Skeletal muscle satellite cell (primary cell): ENCODE measurements around the gene WNT2B.

Experiments used
- H3K27me3 ChIP-seq: 2 replicates; pipeline ENCODE4 v1.7.0; 2013; ENCODE audit warnings: low read length; ENCODE audit not compliant: control insufficient read depth, insufficient read depth
- H3K36me3 ChIP-seq: 2 replicates; pipeline ENCODE4 v1.7.0; 2013; ENCODE audit warnings: mild to moderate bottlenecking, control low read depth, low read length; ENCODE audit not compliant: insufficient read depth
- H3K4me1 ChIP-seq: 2 replicates; pipeline ENCODE4 v1.7.0; 2013; ENCODE audit warnings: low read length; ENCODE audit not compliant: control insufficient read depth, insufficient read depth
- H3K4me2 ChIP-seq: 2 replicates; pipeline ENCODE4 v1.7.0; 2013; ENCODE audit warnings: mild to moderate bottlenecking, low read length
- H3K4me3 ChIP-seq: 2 replicates; pipeline ENCODE4 v1.7.0; 2013; ENCODE audit warnings: low read length
- H3K9ac ChIP-seq: 2 replicates; pipeline ENCODE4 v1.7.0; 2013; ENCODE audit warnings: mild to moderate bottlenecking, low read depth, low read length, moderate library complexity
- H3K9me3 ChIP-seq: replicated peaks from 2 replicates; pipeline ENCODE4 v1.7.0; 2013; ENCODE audit warnings: mild to moderate bottlenecking, control low read depth, low read length

The WNT2B gene

DNA sequence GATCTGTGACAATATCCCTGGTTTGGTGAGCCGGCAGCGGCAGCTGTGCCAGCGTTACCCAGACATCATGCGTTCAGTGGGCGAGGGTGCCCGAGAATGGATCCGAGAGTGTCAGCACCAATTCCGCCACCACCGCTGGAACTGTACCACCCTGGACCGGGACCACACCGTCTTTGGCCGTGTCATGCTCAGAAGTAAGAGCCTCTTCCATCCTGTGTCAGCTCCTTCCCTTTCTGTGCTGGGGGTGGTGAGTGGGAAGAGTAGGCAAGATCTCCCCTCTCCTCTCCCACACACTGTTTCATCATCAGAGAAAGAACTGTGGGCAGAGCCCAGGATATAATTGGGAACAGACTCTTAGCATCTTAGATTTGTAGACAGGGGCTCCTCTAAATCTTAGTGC, 6.1 kb downstream of the WNT2B start:
- Histone ChIP-seq H3K9ac (no peak overlapping the region), H3K27me3 (peaks cover 6% of the 10 kb centered on the region), H3K9me3 (no peaks in the 10 kb centered on the region), H3K4me3 (no peak overlapping the region), H3K4me2 (no peak overlapping the region), H3K4me1 (peaks cover 17% of the 10 kb centered on the region), H3K36me3 (no peaks in the 10 kb centered on the region)

DNA sequence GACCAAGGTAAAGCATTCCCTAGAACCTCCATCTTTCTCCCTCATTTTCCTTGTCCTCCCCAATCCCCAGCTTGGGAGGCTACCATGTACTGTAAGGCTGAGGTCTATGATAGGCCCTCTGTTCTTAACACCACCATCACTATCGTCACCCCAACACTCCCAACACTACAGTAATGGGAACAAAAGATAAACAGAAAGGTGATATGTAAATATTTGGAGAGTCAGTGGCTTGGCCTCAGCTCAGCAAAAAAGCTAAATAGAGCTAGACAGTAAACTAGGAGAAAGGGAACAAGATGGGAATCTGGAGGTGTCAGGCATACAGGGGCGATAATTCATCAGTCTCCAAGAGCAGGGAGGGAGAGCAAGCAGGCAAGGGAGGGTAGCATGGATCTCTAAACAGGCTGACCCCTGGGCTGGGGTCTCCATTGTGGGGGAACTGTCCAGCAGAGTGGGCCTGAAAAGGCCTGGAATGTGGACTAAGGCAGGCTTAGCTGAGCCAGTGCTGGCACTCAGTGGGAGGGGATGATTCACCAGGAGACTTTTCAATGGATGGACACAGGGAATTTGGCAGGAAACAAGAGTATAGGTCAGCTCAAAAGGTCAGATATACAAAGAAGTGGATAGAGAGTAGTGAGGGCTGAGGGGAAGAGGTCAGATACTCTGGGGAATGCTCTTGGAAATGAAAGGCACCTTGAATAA, 6.7 kb downstream of the WNT2B start:
- Histone ChIP-seq H3K4me2 (no peak overlapping the region), H3K4me1 (peaks cover 23% of the 10 kb centered on the region), H3K36me3 (peaks cover under 1% of the 10 kb centered on the region), H3K9ac (no peak overlapping the region), H3K9me3 (no peaks in the 10 kb centered on the region), H3K27me3 (peaks cover 2% of the 10 kb centered on the region), H3K4me3 (no peak overlapping the region)

DNA sequence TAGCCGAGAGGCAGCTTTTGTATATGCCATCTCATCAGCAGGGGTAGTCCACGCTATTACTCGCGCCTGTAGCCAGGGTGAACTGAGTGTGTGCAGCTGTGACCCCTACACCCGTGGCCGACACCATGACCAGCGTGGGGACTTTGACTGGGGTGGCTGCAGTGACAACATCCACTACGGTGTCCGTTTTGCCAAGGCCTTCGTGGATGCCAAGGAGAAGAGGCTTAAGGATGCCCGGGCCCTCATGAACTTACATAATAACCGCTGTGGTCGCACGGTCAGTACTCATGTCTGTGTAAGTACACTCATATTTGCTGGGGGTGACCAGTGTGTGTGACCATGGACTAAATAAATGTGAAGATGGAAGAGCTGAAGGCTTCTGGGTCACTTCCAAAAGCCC, 7.4 kb downstream of the WNT2B start:
- Histone ChIP-seq H3K27me3 (peaks cover 6% of the 10 kb centered on the region), H3K4me1 (peaks cover 23% of the 10 kb centered on the region), H3K4me3 (no peak overlapping the region), H3K9ac (no peak overlapping the region), H3K9me3 (no peaks in the 10 kb centered on the region), H3K36me3 (peaks cover 3% of the 10 kb centered on the region), H3K4me2 (no peak overlapping the region)

DNA sequence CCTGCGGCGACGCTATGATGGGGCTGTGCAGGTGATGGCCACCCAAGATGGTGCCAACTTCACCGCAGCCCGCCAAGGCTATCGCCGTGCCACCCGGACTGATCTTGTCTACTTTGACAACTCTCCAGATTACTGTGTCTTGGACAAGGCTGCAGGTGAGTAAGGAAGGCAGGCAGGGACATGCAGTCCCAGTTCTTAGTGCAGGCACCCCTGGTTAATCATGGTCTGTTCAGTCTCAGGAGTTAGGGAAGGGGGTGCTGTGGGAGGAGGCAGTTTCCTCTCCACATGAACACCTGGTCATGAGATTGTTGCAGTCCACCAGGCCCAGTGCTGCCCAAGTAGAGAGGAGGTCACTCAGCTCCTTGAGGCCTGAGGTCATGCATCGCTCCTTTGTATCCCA, 8.5 kb downstream of the WNT2B start:
- H3K27me3 ChIP-seq, result peaks cover 6% of the 10 kb centered on the region
- no peak overlapping the region for H3K4me3 ChIP-seq
- peaks cover 34% of the 10 kb centered on the region for H3K4me1 ChIP-seq
- H3K36me3 ChIP-seq, result peaks cover 3% of the 10 kb centered on the region
- H3K4me2 ChIP-seq, result no peak overlapping the region
- H3K9ac ChIP-seq, result no peak overlapping the region
- H3K9me3 ChIP-seq, result no peaks in the 10 kb centered on the region

DNA sequence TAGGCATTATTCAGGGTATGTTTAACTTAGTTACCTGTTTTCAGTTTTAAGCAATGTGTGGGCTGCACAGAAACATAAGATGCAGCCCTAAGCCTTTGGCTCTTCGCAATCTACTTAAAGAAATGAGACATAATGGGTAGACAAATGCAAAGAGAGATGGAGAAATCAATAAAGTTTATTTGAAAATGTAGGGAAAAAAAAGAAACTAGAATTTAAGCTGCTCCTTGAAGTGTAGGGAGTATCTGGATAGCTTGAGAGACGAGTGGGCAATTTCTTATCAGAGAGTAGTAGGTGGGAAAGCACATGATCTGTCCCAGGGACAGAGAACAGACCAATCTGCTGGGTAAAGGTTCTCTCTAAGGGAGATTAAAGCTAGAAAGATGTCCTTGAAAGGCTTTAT, 8.9 kb downstream of the WNT2B start:
- Histone ChIP-seq H3K4me2 (no peak overlapping the region), H3K27me3 (peaks cover 6% of the 10 kb centered on the region), H3K4me3 (no peak overlapping the region), H3K4me1 (peaks cover 37% of the 10 kb centered on the region), H3K9ac (no peak overlapping the region), H3K9me3 (no peaks in the 10 kb centered on the region), H3K36me3 (peaks cover 3% of the 10 kb centered on the region)

DNA sequence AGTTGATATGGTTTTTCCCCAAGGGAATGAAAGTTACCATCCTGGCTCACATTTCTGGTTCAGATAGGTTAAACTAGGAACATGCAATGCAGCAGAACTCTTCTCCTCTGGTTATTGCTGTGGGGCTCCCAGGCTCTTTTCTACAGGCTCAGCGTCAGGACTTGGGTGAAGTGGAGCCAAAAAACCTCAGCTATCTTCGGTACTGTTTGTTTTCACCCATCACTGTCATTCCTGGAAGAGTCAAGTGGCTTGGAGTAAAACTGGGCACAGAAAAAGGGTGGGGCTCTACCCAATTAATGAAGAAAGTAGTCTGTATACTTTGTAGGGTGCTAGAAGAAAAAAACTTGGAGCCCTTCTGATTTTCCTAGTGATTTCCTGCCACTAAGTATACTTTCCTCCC, 9.4 kb downstream of the WNT2B start:
- Histone ChIP-seq H3K9me3 (no peaks in the 10 kb centered on the region), H3K27me3 (peaks cover 6% of the 10 kb centered on the region), H3K36me3 (peaks cover 3% of the 10 kb centered on the region), H3K4me3 (no peak overlapping the region), H3K9ac (no peak overlapping the region), H3K4me1 (peaks cover 37% of the 10 kb centered on the region), H3K4me2 (no peak overlapping the region)

DNA sequence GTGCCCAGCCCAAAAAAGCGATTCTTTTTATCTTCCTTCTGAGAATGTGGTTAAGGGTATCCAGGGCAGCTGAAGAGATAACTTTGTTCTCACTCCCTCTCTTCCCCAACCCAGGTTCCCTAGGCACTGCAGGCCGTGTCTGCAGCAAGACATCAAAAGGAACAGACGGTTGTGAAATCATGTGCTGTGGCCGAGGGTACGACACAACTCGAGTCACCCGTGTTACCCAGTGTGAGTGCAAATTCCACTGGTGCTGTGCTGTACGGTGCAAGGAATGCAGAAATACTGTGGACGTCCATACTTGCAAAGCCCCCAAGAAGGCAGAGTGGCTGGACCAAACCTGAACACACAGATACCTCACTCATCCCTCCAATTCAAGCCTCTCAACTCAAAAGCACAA, 11.4 kb downstream of the WNT2B start:
- Histone ChIP-seq H3K4me2 (no peak overlapping the region), H3K9ac (no peak overlapping the region), H3K27me3 (peaks cover 6% of the 10 kb centered on the region), H3K9me3 (no peaks in the 10 kb centered on the region), H3K4me1 (peaks cover 55% of the 10 kb centered on the region), H3K36me3 (peaks cover 7% of the 10 kb centered on the region), H3K4me3 (no peak overlapping the region)

DNA sequence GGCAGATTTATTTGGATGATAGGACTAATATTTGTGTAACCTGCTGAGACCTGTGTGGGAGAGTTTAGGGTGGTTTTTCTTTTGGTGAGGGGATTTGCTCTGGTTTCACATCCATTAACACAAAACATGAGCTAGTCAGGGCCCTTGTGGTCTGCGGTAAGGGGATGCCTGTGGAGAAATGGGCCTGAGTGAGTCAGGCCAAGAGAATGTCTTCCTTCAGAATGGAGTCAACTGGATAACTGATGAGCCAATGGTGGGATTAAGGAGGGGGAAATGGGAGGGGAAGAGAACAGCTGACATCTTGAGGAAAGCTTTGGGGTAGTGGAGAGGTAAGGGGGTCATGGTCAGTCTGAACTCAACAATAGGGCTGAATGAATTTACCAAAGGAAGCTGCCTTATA, 13.9 kb downstream of the WNT2B start:
- peaks cover 53% of the 10 kb centered on the region for H3K4me1 ChIP-seq

DNA sequence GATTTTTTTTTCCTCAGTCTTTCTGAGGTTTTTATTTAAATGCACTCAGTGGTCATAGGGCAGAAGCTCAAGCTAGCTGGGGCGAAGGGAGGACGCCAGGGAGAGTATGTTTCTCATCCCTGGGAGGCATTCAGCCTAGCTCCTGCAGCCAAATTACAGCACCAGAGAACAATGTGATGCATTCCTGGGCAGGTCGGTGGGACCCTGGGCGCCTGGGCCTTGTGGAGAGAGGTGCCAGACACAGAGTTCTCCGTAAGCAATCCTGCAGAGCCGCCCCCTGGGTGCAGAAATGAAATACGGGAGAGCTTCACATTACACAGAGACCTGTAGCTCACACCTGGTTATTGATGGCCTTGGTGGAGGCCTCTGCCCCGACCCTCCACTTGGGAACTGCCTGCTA, 15.5 kb downstream of the WNT2B start:
- Histone ChIP-seq H3K36me3 (peaks cover 14% of the 10 kb centered on the region), H3K27me3 (peaks cover 6% of the 10 kb centered on the region), H3K9ac (no peak overlapping the region), H3K4me3 (no peak overlapping the region), H3K9me3 (no peaks in the 10 kb centered on the region), H3K4me2 (no peak overlapping the region), H3K4me1 (peaks cover 70% of the 10 kb centered on the region)

More for the DNA sequence above, 13.9 kb downstream of the WNT2B start:
- H3K9me3 ChIP-seq, result no peaks in the 10 kb centered on the region
- H3K36me3 ChIP-seq, result peaks cover 14% of the 10 kb centered on the region
- H3K27me3 ChIP-seq, result peaks cover 6% of the 10 kb centered on the region
- peak overlapping the region; percentile 28 for H3K9ac ChIP-seq
- H3K4me3 ChIP-seq, result no peak overlapping the region
- H3K4me2 ChIP-seq, result peak overlapping the region; percentile 44

DNA sequence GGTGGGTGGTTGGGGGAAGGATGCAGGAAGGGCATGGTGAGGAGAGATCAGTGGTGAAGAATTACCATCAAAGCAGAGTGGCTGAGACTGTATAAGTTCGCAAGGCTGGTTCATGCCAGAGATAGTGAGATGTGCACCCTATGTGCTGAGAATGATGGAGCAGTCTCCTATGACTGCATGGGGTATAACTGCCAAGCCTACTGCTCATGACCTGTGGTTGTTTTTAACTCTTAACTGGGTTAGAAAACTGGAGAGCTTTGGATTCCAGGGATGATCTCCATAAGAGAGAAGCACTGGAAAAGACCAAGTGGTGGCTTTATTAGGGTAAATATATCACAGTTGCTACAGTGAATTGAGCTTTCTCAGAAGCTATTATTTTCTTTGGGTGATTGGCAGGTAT, 16.2 kb downstream of the WNT2B start:
- Histone ChIP-seq H3K4me2 (no peak overlapping the region), H3K9ac (no peak overlapping the region), H3K4me1 (peaks cover 74% of the 10 kb centered on the region), H3K9me3 (no peaks in the 10 kb centered on the region), H3K4me3 (no peak overlapping the region), H3K27me3 (peaks cover 6% of the 10 kb centered on the region), H3K36me3 (peaks cover 14% of the 10 kb centered on the region)

DNA sequence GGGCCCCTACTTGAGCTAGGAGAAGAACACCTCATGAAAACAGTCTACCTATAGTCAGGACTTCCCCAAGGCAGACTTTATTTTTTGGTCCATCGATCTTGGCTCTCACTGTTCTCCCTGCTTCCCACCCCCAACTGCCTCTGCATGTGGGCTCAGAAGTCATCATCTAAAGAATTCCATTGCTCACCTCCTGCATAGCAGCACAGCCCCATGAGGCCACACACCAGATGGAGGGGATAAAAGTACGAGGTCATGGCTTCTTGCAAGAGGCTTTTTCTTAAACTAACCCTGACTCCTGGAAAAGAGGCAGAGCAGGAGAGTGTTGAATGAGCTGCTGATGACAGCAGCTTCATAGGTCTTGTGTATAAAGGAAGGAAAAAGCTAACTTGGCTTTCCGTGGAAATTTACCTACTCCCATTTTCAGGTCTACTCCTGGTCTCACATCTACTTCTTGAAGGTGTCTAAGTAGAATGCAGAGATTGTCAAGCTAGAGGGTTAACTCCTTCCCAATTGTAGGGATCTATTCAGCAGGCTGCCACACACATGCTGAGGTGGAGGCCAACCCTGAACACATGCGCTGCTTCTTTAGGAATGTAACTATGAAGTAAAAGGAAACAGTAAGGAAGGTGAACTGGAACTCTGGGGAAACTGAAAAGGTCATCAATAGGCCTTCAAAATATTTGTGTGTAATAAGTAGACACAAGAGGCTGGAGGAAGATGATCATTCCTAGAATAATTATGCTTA, 18.7 kb downstream of the WNT2B start:
- Histone ChIP-seq H3K36me3 (peaks cover 11% of the 10 kb centered on the region), H3K4me1 (peaks cover 65% of the 10 kb centered on the region), H3K9ac (no peak overlapping the region), H3K4me3 (no peak overlapping the region), H3K9me3 (no peaks in the 10 kb centered on the region), H3K27me3 (no peaks in the 10 kb centered on the region), H3K4me2 (peak overlapping the region; percentile 1)

DNA sequence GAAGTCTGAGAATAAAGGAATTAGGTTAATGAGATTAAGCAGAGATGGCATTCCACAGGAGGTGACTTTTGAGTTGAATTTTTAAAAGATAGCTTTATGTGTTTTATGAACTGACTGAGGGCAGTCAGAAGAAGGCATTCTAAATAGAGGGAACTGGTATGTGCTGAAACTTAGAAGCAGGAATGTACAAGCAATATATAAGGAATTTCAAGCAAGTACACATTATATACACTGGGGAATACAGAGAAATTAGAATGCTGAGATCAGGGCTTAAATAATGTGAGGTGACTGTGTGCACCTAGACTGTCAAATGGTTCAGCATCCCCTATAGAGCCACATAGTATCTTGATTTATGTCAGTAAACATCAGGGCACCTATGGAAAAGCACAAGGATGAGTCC, 19.3 kb downstream of the WNT2B start:
- Histone ChIP-seq H3K4me2 (no peak overlapping the region), H3K4me1 (peaks cover 64% of the 10 kb centered on the region), H3K9ac (peak overlapping the region; percentile 32), H3K36me3 (peaks cover 11% of the 10 kb centered on the region), H3K27me3 (no peaks in the 10 kb centered on the region), H3K9me3 (no peaks in the 10 kb centered on the region), H3K4me3 (no peak overlapping the region)
